COLO829 (cell line): ENCODE measurements around the gene NR2E1.

Source experiments
- DNase-seq: peaks from one replicate; pipeline ENCODE4 v3.0.0; 2012; ENCODE audit warnings: low spot score

NR2E1 gene

DNA sequence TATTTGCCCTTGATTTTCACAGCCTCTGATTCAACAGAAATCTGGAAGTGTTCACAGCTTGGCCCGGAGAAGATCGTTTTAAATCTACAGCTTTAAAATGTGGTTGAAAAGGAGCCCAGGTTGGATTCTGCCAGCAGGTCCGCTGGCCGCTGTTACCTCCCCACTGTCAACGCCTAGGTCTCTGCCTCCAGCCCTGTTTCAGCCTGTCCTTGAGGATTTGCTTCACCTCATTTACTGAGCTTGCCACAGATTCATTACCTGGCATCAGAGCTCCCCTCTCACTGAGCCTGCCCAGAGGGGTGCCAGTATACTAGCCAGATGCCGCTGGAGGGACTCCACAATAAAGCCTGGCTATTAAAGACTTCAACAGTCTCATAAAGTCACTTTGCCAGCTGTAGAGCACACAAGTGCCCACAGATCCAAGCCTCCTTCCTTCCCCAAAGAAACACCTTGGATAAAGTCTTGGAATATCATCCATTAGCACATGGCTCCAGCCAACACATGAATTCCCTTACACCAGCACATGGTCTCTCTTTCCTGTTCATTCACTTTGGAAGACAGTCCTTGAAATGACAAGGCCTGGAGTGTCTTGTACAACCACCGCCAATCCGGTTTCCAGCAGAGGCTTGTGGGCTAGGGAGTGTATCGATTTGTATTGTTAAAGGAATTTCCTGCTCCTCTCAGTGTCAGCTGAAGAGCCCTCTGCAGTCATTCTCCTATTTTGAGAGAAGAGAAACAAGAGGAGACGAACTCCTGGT, 9.5 kb upstream of the NR2E1 start:
- no peak for DNase-seq

DNA sequence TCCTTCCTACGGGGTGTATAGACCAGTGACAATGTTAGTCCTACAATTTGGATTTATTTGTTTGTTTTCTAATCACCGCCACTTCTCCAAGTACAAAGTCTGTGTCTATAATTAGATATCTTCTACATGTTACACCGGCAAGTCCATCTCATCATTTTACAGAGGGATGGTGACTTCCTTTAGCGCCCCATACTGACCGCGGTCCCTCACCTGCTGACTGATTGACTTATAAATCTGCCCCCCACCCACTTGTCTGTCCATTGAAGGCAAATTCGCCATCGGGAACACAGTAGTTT, 8.9 kb upstream of the NR2E1 start:
- DNase-seq = no peak

DNA sequence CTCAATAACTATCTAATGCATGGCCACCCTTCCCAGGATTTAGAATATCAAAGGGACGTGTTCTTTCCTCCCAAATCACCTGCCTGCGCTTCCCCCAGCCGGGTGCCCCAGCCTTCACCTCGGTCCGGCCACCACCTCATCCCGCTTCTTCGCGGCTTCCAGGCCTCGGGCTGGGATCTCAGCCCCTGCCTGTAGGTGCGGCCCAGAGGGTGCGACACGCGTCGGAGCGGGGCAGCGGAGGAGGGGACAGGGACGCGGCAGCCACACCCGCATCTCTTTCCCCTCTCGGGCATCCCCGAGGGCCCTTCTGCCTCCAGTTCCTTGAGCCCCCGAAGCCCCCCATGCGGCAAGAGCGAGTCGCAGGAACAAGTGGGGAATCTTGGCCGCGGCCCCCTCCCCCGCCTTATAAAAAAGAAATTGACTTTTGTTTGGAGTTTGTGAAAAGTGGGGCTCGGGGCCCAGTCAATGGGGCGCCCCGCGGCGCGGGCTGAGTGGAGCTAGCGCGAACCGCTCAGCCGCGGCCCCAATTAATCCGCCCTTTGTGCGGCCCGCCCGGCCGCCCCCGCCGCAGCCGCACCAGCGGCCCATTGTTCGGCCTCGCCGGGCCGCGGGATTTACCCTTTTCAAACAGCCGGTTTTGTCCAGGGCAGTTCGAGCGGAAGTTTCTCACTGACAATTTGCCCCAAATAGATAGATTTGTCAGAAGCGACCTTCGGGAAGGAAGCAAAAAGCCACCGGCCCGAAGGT, 8.4 kb upstream of the NR2E1 start:
- DNase-seq = no peak

DNA sequence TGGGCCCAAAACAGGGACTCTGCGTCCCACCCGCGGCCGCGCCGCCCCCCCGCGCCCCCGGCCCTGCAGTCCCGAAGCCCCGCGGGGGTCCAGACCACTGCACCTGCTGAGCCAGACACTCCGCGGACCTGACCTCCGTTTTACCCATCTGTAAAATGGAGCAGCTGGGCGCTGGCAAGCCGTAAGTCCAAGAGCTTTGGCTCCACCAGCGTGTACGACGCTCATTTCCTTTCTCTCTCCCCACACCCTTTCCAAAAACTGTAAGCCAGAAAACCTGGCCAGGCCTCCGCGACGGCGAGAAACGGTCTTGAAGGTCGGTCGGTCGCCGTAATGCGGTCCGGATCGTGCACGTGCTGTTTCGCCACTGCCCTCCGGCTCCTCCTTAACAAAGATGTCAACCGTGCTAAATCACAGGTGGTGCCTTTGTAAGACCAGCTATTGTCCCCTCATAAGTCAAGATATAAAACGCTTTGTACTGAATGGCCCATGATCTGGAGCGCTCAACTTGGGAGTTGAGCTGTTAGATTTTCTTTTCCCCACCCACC, 7.8 kb upstream of the NR2E1 start:
- DNase-seq = no peak

DNA sequence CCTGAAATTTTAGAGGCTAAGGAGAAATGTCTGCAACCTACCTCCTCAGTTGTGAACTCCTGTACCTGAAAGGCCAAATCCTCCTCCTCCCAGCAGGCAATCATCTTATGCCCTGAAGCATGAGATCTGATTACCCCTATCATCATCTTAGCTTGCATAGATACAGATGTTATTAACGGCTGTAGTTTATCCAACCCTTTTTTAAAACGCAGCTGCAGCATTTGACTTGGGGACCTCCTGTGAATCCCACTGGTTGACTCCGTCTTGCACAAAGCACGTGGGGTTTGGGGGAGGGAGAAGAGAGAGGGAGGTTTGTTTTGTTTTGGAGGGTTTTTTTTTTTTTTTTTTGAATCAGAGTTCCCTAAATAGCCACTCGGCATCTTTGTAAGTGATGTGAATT, 5.8 kb upstream of the NR2E1 start:
- DNase-seq = no peak

DNA sequence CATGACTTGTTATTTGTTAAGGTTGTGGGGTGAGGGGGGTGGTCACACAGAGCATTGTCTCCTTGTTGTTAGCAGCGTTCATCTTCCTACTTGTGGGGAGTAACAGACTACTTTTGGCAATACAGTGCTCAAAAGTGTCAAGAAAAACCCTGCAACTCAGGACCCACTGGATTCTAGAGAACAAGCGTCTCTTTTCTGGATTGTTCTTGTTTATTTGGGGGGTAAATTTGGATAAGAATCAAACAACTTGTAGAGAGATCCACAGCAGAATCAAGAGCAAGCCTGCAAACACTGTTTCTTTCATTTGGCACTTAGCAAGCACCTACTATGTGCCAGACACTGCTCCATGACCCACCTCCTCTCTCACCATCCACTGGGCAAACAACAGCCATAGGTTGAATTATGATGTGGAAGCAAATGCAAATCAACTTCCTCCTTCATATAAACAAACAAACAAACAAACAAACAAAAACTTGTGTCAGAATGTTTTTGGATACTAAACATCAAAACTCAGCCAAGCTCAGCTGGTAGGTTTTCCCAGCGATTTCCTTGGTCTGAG, 4.0 kb upstream of the NR2E1 start:
- no peak for DNase-seq

DNA sequence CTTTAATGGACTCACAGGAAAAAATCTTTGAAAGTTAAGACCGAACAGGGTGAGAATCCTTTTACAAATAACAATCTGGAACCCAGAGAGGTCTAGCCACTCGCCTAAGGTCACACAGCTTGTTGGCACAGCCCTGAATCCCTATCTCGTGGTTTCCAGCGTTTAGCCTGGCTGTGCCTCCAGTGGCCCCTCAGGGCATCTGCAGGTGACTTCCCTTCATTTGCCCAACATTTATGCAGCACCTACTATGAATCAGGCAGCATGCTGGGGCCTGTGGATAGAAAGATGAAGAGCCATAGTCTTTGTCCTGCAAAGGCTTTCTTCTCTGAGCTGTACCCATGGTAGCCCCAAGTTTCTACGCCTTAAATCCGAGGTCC, 2.6 kb upstream of the NR2E1 start:
- DNase-seq = no peak

DNA sequence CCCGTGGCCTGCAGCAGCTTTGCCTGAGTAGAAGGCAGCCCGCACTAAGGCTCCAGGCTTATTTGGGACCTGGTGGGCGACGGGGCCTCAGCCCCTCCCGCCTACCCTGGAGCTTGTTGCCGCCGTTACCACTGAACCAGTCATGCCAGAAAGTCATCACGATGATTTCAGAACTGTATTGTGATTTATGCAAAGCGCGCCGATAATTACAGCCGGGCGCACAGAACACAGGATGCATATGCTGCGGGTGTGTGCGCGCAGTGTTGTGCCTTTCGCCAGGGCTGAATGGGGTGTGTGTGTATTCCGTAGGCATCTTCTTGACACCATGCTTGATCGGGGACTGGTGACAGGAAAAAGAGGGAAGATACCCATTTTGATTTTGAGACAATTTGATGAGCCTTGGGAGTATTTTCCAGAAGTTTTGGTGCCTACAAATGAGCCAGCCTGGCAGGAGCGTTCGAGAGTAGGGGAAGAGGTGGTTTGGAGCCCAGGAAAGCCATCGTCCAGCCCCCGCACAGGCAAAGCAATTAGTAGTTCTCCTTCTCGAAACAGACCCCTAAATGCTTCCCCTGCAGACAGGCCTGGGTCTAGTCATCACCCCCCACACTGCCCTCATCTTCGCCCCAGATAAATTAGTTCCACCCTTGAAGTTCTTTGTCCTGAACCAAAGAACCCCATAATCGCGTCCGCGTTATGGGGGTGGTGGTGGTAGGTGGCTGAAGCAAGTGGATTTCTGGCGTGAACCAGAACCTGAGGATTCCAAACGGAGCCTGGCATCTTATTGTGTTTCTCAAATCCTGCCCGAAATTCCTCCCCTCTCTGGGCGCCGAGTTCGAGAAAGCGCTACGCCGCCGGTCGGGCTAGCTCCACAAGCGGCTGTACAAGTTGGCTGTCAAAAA, 1.9 kb upstream of the NR2E1 start:
- no peak for DNase-seq

DNA sequence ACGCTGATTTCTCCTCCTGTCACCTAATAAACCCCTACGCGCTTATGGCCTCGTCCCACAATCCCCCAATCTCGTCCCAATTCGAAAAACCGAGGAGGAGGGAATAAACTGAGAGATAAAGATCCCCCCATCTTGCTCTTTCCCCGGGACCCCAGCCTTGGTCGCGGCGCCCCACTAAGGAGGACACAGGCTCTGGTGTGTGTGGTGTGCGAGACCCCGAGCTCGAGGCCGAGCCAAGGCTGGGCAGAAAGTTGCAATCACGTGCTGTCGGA, 1.3 kb upstream of the NR2E1 start:
- no peak for DNase-seq

DNA sequence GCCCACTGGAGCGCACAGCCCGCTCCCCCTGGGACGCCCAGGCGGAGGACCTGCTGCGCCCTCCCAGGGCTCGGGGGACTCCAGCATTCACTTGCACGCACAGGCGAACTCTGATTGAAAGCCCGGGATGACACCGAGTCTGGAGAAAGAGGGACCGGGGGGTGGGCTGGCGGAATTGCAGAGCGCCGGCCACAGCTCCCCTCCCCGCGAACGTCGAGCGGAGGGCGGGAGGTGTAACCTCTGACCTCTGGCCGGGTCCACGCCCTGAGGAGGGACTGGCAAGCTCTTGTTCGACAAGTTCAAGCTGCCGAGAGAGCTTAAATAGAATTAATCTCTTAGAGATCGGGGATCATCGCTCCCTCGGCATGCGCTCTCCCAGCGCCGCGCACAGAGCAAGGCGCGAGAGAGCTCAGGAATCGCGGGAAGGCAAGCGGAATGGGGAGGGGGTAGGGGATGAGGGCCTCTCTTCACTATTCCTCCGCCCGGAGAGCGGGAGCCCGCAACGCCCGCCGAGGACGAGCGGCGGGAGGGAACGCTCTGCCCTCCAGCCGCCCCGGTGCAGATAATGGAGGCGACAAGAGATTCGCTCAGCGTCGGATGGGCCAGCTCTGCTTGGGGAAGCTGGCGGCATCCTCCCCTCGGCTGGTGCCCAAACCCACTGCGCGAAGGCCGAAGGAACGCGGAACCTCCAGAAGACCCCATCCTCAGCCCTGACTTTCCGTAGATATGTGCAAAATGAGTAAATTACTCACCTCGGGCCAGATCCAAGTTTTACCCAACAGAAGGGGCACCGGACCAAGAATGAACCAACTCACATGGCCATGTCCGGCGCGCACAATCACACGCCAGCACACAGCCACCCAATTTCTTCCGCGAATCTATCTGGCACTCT, 761 bp upstream of the NR2E1 start:
- no peak for DNase-seq

DNA sequence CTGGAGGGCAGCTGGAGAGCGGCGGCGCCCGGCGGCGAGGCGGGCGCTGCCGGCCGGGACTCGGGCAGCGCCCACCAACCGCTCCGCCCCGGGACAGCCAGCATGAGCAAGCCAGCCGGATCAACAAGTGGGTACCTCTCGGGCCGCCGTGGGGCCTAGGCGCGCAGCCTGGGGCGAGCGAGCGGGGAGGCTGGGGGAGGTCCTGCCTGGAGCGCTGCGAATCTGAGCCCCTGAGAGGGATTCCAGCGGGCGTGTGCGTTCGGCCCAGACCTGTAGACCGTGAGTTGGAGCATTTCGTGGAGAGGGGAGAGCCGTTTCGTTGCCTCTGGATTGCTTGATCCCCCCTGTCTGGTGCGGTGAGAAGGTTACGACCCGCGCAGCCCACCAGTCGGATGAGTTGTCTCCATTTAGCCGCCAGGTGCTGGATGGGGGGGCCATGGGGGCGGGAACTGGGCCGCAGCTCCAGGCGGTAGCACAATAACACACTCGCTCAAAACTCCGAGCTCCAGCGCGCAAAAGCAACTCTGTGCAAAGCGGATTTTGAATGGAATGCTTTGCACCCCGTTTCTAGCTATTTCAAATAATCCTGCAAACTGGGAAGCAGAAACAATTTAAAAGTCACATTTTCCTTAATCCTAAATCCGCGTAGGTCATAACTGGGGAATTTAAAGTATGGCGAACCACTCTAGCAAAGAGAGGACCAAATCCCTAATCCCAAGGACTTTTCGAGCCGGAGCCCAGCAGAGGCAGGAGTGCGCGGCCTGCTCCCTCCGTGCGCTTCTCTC, 1.0 kb downstream of the NR2E1 start:
- no peak for DNase-seq

DNA sequence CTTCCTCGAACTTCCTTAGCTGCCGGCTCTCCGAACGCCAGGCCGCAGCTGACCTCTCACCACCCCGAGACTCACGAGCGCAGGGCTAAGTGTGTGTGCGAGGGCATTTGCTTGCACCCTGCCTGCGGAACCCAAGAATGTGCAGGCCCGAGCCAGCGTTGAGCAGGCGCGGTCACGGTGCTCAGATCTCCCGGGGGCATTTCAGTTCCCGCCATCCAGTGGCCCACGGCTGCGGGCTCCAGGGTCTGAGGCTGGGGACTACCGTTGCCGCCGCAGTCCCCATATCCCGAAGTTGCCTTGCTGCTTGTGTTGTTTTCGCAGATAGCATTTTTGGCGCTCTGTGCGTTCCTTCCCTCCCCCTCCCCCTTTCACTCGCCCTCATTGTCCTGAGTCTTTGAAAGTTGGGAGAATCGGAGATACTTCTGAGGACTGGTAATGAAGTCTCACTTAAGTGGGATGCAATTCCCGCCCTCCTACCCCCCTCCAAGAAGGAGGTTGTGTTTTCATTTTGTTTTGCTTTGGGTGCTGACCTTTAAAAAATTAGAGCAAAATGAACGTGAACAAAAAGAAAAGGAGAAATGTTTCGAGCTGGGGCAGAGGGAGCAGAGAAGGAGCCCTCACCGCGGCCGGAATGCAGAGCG, 1.7 kb downstream of the NR2E1 start:
- no peak for DNase-seq

DNA sequence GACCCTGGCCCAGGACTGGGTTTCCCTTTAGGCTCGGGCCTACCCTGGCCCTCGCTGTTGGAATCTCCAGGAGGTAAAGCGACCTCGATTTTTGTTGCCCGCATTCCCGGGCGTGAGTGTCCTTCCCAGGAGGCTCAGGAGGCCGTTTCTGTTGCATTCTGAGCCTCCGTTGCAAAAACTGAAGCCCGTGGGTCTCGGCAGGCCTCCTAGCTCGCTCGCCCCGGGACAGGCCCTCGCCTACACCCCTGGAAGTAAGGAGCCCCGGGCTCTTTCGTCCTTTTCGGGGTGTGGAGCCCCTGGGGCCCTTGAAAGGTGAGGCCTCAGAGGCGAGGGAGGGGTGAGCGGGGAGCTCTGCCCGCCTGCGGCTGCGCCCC, 2.3 kb downstream of the NR2E1 start:
- DNase-seq = no peak

DNA sequence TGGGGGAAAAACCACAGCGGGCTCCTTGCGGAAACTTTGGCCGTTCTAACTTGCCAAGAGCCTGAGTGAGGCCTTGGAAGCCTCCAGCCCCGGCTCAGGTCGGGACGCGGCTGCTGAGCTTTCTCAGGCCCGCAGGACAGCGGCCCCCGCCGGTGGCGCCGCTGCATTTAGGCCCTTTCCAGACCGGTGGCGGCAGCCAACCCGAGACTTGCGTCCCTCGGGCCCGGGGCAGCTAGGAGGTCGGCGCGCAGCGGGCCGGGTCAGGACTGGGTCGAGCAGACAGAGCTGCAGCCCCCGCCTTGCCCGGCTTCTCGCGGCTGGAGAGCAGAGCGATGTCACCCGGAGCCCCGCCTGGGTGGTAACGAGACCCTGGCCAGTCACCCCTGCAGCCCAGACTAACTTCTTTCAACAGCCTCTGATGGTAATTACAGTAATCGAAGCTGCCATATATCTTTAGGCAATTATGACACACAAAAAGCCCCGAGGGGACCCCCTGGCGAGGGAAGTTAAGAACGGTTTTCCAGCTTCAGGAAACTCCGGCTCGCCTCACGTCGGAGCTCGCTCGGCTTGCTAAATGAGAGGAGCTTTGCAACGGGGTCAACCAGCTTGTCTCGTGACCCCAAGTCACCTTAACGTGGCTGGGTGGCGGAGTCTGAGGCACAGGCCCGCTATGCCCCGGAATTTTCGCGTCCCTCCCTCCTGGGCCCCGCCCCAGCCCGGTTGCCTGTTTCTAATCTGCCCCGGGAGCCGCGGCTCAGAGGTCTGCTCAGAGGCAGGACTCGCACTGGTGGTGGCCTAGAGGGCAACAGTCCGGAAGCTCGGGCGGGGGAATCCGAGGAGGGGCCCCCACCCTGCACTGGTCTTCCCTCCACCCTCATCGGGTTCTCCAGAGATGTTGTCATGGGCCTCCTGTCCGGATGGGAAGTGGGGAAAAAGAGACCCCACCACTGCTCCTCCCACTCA, 3.0 kb downstream of the NR2E1 start:
- no peak for DNase-seq

DNA sequence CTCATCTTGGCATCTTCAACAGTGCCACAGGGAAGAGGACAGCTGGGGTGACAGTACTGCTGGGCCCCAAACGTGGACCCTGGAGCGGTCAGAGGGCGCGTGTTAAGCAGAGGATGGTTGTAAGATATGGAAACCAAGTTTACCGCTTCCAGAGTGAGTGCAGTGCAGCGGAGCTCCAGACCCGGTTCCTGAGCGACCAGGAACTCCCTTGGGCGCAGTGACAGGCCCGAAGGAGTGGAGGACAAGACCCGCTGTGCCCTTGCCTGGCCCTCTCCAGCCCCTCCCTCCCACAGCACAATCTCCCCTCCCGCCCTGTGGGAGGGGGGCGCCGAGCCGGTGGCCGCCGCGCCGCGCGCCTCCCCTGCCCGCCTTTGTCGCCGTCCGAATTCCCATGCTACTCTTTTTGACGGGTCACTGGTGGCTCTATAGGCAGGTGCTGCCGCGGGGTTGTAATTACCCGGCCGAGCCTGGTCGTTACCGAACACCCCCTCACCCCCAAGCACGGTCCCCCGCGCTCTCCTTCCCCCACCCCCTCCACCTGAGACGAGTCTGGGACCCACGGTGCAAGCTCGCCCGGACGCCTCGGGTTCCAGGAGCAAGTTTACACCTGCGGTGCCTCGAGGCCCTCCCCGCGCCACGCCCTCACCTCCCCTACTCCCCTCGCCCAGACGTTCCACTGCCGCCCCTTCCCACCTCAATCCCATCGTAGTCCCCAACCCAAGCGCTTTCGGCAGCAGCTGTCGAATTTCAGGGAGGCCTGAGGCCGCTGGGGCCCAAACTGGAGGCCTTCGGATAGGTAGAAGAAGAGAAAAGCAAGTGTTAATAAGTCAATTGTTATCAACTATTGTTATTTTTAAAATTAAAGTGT, 3.9 kb downstream of the NR2E1 start:
- no peak for DNase-seq

DNA sequence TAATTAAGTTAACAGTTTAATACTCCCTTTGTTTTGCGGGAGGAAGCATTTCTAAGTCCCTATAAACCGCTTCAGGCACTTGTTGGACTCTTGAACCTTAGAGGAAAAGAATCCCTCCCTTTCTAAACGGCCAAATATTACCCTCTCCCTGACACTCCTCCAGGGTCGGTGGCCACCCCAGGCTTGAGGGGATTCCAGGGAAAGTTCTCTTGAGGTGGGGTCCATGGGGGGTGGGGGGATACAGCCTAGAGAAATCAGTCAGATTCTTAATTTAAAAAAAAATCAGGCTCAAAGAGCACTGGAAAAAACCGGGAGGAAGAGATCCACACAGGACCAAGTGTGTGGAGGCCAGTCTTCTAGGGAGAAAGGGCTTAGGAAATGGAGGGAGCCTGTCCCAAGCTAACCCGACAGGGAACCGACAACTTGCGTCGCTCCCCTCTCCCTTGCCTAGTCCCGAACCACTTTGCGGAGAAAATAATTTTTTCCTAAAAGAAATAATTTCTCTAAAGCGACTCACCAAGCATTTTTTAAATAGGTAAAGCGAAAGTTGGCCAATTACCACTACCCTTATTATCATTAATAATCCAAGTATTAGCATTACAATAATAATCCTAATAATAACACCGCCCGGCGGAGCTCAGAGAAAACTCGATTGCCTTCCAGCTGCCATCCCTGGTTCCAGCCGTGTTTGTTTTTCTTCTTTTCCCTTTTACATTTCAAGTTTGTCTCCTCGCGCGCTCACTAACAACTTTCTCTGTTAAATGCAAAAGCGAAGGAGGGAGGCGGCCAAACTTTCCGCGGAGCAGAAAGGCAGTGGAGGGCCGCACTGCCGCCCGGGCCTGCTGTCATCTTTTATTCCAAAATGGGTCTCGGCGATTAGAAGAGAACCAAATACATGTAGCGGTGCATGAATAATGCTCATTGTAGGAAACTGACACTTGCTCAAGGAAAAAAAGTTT, 4.8 kb downstream of the NR2E1 start:
- no peak for DNase-seq

DNA sequence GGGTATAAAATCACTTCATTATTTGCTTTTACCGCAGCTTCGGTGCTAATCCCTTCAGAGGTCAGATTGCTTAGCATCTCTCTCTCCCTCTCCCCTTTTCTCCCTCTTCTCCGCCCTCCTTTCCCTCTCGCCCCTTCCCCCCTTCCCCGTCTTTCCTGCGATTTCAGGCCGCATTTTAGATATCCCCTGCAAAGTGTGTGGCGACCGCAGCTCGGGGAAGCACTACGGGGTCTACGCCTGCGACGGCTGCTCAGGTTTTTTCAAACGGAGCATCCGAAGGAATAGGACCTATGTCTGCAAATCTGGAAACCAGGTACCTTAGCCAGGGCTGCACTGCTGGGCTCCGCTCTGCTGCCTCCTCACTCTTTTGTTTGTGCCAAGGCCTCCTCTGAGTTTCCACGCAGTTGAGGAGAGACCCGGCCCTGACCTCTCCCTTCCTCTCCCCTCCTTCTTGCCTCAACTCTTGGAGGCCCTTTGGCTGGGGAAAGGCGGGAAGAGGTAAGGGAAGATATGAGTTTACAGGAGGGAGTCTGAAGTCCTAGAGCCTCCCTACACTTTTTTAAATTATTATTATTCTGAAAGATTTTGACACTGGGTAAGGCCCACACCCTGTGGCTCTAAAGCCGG, 5.6 kb downstream of the NR2E1 start:
- no peak for DNase-seq
